EH (cell line): ENCODE data around the gene SND1.

Source experiments
- DNase-seq: peaks from one replicate; pipeline ENCODE4 v3.0.0-alpha.2; 2015; ENCODE audit warnings: low read depth

SND1 gene

DNA sequence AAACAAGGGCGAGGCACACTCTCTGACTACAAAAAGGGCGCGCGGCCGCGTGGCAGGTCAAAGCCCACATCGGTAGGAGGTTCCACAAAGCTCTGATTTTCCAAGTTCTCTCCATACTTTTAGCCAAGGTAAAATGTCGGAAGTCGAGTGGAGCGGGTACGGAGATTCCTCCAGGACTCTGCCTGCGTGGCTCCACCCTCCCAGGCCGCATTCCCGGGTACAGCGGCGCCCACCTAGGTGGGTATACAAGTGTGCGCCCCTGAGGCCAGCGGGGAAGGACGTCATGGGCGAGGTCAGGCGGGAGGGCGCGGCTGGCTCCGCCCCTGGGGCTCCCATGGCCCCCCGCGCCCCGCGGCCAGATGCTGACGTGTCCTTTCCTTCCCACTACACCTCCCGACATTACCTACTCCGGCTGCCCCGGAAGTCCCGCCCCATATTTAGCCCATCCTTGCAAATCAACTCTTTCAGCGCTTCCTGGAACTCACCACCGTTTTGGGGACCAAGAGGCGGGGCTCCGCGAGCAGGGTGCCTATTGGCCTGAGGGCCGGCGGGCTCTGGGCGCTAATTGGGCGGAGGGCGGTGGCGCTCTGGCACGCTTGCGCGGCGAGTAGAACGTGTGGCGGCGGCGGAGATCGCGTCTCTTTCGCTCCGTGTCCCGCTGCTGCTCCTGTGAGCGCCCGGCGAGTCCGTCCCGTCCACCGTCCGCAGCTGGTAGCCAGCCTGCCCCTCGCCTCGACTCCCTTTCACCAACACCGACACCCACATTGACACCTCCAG, at the start of gene SND1:
SND1 (plus strand) TSS at position 639 of the 777 bp plus-strand sequence. CDS start 180 bp downstream, outside the sequence.
- DNase-seq: peak; percentile 100

DNA sequence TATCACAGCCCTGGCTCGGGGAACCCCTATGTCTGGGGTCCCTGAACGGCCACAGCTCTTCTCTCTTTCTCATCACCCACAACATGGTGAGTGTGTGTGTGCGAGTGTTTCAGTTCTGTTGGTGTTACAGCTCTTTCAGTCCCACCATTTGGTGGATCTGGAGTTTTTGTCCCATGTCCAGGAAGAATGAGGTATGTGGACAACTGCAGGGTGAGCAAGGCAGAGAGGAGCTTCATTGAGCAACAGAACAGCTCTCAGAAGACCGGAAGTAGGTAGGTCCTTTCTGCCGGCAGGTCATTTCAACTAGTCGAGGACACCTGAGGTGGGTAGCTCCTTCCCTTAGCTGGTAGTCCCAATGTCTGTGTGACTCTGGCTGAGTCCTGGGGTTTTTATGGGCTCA, 43.5 kb upstream of the SND1 start:
- no peak for DNase-seq

DNA sequence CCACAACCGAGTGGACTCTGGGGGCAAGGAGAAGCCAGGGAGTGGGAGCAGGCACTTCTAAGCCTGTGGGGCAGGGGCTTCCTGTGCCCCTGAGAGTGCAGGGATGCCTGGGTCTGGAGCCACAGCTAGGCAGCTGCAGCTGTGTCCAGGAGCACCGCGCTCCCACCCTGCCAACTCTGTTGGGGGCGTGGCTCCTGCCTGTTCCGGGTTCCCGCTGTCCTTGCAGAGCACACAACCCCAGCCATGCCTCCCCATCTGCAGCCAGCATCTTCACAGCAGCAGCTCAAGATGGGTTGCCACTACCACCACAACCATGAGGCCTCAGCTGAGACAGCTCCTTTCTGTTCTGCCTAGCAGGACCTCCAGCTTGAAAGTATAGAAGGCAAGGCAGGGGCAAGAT, 42.7 kb upstream of the SND1 start:
- DNase-seq: no peak

DNA sequence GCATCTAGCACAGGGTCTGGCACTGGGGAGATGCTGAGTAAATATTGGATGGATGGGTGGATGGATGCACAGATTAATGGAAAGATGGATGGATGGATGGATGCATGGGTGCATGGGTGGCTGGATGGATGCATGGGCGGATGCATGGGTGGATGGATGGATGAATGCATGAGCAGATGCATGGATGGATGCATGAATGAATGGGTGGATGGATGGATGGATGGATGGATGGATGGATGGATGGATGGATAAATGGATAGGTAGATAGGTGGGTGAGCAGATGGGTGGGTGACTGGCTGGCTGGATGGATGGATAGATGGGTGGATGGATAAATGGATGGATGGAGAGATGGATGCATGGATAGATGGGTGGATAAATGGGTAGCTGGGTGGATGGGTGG, 39.7 kb upstream of the SND1 start:
- no peak for DNase-seq

DNA sequence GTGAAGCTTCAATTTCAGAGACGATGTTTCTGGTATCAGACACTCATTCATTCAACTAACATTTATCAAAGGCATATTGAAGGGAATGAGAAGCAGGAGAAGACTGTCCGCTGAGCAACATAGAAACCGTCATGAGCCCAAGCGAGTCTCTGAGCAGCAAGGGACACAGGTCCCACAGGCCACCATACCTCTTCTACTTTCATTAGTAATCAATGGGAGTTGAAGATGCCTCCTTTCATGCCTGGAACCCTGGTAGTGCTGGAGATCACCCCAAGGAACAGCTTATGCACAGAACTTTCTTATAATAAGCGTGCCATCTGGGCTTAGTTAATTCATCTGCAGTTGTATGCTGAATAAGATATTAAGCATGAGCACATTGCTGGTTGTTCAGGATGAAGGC, 35.3 kb upstream of the SND1 start:
- DNase-seq: no peak

DNA sequence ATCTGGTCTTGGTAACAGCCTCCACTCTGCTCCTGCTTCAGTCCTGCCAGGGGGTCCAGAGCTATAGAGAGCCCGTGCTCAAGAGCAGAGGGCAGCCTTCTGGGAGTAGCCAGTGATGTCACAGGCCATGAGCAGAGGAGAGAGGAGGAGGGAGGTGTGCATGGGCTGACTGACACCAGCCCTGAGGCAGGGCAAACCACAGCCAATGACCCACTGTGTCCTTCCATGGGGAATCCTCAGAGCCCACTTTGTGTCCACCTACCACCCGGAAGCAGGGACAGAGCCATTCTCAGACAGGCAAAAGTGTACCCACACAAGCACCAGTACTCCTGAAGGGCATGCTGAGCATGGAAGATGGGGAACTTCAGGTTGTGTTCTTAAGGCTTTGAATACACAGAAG, 34.0 kb upstream of the SND1 start, which contains the start of gene PAX4:
PAX4 (minus strand) TSS at position 101 of the 400 bp plus-strand sequence. CDS start 2,214 bp downstream, outside the sequence.
- DNase-seq: no peak

DNA sequence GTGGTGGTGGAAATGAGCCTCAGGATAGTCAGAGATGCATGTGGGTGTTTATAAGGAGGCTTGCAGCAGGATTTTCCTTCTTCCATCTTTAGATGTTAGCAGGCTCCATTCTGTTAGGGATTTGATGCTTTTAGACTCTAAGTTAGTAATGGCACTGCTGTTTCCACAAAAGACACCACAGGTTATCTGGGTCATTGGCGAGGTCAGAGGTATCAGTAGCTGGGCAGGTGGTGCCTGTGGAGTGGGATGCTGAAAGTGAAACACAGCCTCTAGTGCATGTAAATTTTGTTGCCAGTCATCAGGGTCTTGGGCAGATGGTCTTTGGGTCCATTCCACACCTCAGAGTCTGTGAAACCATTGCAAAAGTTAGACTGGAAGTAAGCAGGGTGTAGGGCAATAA, 33.2 kb upstream of the SND1 start:
- no peak for DNase-seq

DNA sequence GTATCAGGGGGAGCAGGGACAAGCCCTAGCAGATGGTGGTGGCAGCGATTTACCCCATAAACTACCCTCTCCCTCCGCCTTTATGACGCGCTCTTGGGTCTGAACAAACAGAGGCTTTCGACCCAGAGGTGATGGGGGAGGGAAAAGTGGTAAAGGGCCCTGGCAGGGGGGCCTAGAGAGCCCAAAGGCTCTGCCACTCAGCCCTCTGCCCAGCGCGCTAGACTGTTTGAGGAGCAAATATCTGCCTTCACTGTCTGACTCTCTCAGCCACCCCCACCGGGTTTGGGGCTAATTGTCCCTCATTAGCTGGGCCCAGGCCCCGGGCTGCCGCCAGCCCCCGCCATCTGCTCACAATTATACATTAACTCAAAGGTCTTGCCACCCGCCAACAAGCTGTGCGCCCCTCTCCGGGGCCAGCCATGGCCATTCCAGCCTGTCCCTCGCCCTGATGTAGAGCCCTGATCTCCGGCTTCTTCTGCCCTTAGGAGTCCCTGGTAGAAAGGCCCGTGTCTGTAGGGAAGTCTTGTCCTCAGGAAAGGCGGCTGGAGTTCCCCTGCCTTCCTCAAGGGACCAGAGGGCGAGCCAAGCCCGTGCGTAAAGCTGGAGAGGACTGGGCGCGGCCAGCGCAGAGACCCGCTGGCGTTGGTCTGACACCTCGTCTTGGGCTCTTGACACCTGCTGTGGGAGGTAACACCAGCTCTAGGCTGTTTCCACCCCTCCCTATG, 32.2 kb upstream of the SND1 start:
- no peak for DNase-seq

DNA sequence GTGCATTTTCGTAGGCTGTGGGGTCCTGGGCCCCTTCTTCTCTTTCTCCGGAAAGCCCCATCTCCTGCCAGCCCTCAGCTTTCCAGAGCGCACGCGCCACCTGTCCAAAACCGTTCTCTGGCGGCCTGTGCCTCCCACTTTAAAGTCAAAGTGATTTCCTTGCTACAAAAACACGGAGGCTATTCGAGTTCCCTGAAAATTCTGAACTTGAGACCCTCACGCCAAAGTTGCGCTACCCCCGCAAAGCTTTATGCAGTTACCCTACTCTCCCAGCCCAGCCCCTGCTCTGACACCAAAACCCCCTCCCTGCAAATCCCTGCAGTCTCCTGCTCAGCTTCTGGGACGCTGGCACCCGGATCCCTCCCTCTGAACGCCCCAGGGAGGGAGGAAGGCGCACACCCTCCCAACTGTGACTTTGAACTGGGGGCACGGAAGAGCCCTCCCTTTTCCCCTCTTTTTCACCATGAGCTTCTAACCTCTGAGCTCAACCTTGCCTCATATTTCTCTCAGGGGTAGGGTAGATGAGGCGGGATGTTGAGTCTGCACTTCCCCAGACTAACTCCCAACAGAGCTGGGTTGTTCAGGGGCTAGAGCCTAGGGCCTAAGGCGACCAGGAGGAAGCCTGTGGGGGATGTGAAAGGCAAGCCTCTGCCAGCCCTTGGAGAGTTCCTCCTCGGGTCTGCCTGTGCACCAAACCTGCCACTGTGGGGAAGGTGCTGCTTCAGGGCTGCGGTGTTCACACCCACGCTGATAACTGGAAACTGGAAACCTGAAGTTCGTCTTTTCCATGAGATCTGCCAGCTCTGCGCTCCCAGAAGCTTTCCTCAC, 31.4 kb upstream of the SND1 start:
- DNase-seq: no peak

DNA sequence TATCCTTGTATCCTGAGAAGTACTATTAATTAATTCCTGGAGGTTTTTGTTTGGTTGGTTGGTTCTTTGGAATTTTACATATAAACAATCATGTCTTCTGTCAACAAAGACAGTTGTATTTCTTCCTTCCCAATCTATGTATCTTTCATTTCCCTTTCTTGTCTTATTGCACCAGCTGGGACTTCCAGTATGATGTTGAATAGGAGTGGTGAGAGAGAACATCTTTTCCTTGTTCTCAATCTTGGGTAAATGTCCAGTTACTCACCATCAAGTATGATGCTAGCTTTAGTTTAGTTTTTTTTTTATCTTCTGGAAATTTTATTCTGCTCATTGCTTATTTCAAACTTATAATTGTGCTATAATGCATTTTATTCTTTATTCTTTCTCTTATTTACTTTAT, 26.7 kb upstream of the SND1 start:
- no peak for DNase-seq

DNA sequence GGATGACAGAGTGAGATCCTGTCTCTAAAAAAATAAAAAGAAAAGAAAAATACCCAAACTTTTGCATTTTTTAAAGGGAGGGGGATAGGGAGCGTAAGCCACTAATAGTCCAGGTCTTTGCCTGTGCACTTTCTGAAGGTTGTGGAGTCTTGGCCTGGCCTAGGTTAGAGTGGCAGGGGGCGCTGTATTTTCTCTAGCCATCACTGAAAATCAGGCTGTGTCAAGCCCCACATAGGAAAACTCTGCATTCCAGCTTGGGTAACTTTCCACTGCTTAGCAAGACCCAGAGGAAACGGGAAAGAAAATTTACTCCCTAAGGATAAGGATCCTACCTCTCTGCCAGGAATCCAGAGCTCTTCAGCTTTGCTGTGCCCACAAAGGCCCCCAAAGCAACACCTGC, 23.5 kb upstream of the SND1 start:
- DNase-seq: peak; percentile 15

DNA sequence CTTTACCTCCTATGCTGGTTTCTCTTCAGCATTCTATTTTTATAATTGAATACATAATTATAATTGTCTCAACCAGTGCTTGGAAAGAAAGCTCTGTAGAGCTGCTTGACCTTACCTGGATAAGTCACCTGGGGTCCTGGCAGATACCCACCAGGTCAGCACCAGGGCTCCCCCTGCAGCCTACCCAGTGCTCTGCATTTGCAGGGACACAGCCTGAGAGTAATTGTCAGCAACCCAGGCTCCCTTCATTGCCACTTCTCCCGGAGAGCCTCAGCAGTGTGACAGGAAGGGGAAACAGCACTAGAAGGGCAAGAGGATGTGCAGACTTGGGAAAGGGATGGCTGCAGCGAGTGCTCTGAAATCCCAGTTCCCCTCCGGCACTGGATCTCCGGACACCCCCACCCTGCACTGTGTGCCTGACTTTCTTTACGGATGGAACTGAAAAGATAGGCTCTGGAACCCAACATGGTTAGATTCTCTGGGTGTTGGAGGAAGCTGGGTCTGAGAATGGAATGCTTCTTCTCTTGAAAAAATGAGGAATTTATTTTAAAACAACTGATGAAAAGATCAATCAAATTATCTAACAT, 22.6 kb upstream of the SND1 start:
- DNase-seq: peak; percentile 19

DNA sequence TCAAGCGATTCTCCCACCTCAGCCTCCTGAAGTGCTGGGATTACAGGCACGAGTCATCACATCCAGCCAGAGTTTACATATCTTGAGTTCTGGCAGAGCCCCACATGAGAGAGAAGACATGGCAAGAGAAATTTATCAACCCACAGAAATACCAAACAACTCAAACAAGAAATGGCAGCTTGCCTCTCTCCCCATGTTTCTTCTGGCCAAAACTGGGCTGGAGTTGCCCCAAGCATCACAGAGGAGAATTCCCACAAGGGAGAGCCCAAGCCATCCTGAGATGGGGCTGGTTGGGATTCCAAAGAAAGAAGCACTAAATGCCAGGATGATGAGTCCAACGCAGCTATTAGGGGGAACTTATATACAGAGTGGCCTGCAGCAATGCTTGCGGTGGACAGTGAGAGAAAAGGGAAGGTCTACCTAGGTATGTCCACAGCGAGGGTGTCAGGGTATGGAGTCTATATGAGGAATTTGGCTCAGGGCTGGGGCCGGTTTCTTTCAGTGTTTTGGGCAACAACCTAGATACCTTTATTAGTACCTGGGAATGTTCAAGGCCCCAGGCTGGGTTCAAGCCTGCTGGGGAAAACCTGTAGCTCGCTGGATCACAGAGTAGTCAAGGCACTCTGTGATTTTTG, 19.6 kb upstream of the SND1 start:
- peak; percentile 98 for DNase-seq

DNA sequence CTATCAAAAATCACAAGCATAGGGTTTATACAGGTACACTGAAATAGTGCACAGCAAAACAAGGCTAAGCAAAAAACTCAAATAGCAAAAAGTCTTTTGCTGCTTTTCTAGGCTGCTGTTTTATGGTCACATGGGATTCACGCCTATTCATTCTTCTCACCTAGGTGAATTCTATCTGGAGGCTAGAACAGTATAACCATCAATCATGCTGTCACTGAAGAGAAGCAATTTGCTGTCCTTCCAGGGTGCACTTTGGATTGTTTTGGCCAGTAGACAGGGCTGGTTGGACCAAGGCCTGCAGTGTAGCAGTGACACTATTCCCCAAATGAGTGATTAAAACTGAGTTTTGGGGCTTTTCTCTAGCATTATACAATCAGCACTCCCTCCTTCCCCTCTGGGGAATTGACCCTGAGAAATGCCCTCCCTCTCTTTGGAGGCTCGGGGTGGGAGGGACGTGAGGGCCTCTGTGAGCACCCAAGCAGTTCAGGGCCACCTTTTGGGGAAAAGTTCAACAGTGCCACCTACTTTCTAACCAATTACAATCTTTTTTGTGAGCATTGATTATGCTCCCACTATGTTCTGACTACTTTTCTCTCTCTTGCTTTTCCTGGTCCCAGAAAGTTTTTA, 16.2 kb upstream of the SND1 start:
- no peak for DNase-seq

DNA sequence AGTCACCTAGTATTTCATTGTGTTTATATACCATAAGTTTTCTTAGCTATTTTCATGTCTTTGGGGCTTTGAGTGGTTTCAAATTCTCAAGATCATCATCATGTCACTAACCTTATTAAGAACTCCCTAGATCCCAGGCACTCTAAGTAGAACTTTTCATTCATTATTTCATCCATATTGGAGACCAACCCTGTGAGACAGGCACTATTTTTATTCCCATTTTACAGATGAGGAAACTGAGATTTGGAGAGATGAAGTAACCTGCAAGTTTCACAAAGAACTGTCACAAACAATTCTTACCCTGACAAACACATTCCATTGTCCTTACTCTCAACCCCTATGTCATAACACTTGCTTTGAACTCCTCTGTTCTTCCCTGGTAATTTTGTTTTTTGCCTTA, 13.8 kb upstream of the SND1 start:
- no peak for DNase-seq

DNA sequence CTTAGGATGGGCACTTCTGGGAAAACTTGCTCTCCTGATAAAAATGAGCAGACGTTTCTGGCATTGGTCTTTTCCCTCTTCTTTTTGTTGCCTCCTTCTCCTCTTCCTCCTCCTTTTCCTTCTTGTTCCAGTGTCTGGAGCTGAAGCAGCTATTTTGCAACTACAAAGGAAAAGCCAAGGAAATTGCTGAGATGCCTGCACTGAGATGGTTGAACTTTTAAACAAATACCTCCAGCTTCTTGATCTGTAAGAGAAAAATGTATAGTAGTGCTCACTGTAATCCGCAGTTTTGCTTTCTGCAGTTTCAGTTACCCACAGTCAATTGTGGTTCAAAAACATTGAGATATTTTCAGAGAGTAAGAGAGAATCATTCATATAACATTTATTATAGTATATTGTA, 7.5 kb upstream of the SND1 start:
- DNase-seq: peak; percentile 36

DNA sequence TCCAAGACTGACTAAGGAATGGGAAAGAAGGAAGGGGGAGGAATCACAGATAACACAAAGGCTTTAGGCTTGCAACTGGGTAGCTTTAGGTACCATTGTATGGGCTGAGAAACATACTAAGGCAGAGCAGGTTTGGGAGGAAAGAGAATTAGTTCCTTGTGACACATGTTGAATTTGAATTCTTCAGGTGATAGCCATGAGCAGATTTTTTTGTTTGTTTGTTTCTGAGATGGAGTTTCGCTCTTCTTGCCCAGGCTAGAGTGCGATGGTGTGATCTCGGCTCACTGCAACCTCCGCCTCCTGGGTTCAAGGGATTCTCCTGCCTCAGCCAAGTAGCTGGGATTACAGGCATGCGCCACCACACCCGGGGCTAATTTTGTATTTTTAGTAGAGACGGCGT, 4.4 kb upstream of the SND1 start:
- no peak for DNase-seq

DNA sequence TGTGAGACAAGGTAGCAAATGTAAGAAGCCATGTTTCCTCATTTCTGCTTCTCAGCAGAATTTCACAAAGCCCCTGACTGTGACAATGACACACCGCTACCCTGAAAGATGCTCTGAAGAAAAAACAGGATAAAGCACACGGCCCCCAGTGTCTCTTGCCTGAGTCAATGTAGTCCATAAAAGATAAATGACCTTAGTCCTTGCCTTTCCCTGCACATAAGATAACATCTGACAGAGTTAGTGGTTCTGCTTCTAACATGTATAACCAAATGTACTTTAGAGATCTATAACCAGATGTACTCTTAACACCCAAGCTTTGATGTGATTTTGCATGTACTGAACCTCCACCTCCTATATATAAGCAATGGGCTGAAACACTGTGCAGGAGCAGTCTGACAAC, 3.0 kb upstream of the SND1 start:
- no peak for DNase-seq

DNA sequence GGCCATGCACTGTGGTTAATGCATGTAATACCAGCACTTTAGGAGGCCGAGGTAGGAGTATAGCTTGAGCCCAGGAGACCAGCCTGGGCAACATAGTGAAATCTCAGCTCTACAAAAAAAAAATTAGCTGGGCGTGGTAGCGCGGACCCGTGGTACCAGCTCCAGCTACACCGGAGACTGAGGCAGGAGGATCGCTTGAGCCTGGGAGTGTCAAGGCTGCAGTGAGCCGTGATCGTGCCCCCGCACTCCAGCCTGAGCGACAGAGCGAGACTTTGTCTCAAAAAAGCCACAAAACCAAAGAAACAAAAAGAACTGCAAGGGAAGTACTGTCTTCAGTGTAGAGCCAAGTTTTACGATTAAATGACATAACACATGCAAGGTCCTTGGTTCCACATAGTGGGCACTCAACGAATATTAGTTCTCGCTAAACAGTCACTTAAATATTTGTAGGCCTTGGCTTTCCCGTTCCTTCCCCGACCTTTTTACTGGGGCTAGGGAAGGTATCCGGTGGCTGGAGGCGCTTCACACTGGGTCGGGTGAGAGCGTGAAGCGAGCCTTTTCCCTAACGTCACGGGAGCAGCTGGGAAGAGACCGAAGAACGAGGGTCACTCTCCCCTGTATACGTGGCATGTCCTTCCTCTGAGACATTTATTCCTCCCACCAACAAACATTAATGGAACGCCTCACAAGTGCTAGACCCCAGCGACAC, 993 bp upstream of the SND1 start:
- DNase-seq: no peak
